Small intestine (tissue), 7 donors: Measurements from ENCODE around the gene CCDC33. TPM values are rescaled to one million over a fixed set of nuclear protein-coding genes. Genes with fewer than 3 reads are reported as not detected.

Experiments
- DNase-seq, 2 donors: peaks; one replicate each; pipeline versions ENCODE4 v3.0.0 to v3.0.0-alpha.2; 2013
- FAIRE-seq: peaks from 2 replicates; lab custom pipeline; 2012; peaks lifted over from hg19 to GRCh38; lab: Jason Lieb, UNC
- H3K27ac ChIP-seq, 3 donors: one replicate each; pipeline ENCODE4 v1.5.1; 2013; ENCODE audit warnings: low read length in 2 of 3, mild to moderate bottlenecking in 2 of 3, control low read depth in 1 of 3, inconsistent platforms in 1 of 3, low read depth in 1 of 3, moderate library complexity in 1 of 3
- H3K27me3 ChIP-seq, 3 donors: one replicate each; pipeline ENCODE4 v1.6.1; 2013; ENCODE audit warnings: low read length in 3 of 3, inconsistent platforms in 1 of 3; ENCODE audit not compliant: control insufficient read depth in 3 of 3, insufficient read depth in 3 of 3
- H3K36me3 ChIP-seq, 3 donors: one replicate each; pipeline ENCODE4 v1.6.1; 2013; ENCODE audit warnings: low read length in 3 of 3, inconsistent platforms in 1 of 3, low read depth in 1 of 3, mild to moderate bottlenecking in 1 of 3, moderate library complexity in 1 of 3; ENCODE audit not compliant: control insufficient read depth in 3 of 3, insufficient read depth in 2 of 3
- H3K4me1 ChIP-seq, 3 donors: one replicate each; pipeline ENCODE4 v1.6.1; 2013; ENCODE audit warnings: low read length in 2 of 3, inconsistent platforms in 1 of 3, low read depth in 1 of 3, mild to moderate bottlenecking in 1 of 3, moderate library complexity in 1 of 3; ENCODE audit not compliant: control insufficient read depth in 3 of 3, insufficient read depth in 2 of 3
- H3K4me3 ChIP-seq, 3 donors: one replicate each; pipeline ENCODE4 v1.5.1; 2013; ENCODE audit warnings: low read length in 3 of 3, control low read depth in 1 of 3, inconsistent platforms in 1 of 3, low read depth in 1 of 3, mild to moderate bottlenecking in 1 of 3, moderate library complexity in 1 of 3
- H3K9me3 ChIP-seq, 2 donors: one replicate each; pipeline ENCODE4 v1.6.1; 2013; ENCODE audit warnings: low read depth in 1 of 2, low read length in 1 of 2; ENCODE audit not compliant: control insufficient read depth in 2 of 2, insufficient read depth in 1 of 2
- WGBS, 3 donors: extraction: QIAGEN DNeasy Blood & Tissue Kit; methylation state at CpG; one replicate each; pipeline ENCODE4 v1.1.7; 2013; 5-methylcytosine and 5-hydroxymethylcytosine counted together
- polyA plus RNA-seq, 4 donors: library from polyadenylated mRNA; stranded (reverse) in 3 of 4; unstranded in 1 of 4; fragments of 200-250 nt in 3 of 4; fragments of 120-200 nt in 1 of 4; gene quantifications; one replicate each; pipeline versions ENCODE4 v1.2.1 to v1.2.3, GENCODE V29; 2013
- donor health status: healthy with polysubstance abuse.
- donor health status: control.
- donor health status: control.
- donor health status: Bipolar disorder and iron deficiency.
- donor health status: healthy.

Gene CCDC33
- polyA plus RNA-seq, 4 donors = 0.01 to 1.1 TPM; not detected in 2

DNA sequence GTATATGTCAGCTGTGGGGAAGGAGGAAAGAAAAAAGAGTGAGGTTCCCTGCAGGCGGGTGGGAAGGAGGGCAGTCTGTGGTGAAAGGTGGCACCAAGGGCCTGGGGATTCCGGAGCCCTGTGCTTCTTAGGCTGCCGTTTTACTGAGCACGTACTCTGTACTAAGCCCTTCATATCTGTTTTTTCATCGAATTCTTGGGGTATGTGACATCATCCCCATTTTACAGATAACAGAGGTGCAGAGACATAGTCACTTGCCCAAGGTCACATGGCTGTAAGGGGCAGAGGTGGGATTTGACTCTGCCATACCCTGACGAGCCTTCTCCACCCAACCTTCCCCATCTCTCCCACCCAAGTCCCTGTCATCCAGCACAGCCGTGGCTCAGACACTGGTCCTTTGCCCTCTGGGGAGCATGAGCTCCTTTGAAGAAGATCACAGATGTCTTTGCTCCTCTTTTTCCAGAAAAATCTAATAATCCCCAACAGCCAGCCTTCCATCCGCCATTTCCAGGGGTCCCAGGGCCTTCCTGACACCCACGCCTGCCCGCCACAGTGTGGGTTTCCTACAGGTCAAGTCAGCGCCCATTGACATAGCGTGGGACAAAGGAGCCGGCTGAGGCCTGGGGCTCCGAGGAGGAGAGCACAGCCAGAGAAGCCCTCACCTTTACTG lies 107.1 kb downstream of the CCDC33 start:
- Histone ChIP-seq H3K27ac (no peak overlapping the region), H3K4me3 (no peak overlapping the region), H3K9me3 (no peaks in the 10 kb centered on the region), H3K4me1 (no peaks in the 10 kb centered on the region), H3K27me3 (no peaks in the 10 kb centered on the region), H3K36me3 (no peaks in the 10 kb centered on the region)
- WGBS, 3 donors = 88 to 91% (median 88%) methylated on average over 14 of the region's 14 CpGs
- no peak for FAIRE-seq
- no peak for DNase-seq

DNA sequence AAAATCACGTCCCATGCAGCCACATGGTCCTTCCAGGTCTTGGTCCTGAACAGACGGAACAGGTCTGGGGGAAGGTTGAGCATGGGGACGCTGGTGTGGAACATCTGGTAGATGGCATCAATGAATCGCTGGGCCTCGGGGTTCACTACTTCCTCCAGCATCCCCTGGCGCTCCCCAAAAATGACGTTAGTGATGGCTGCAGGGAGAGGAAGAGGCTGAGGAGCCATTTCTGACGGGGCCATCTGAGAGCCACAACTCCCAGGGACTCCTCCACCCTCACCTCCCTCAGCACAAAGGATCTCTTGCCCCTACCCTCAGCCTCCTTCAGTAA lies 107.6 kb downstream of the CCDC33 start:
- 79 to 89% (median 86%) methylated on average over 7 to 8 of the region's 8 CpGs for WGBS, 3 donors
- H3K27me3 ChIP-seq = no peaks in the 10 kb centered on the region
- FAIRE-seq (no peak), DNase-seq (no peak)
- no peaks in the 10 kb centered on the region for H3K4me1 ChIP-seq
- no peak overlapping the region for H3K27ac ChIP-seq
- H3K4me3 ChIP-seq = no peak overlapping the region
- no peaks in the 10 kb centered on the region for H3K9me3 ChIP-seq
- no peaks in the 10 kb centered on the region for H3K36me3 ChIP-seq

DNA sequence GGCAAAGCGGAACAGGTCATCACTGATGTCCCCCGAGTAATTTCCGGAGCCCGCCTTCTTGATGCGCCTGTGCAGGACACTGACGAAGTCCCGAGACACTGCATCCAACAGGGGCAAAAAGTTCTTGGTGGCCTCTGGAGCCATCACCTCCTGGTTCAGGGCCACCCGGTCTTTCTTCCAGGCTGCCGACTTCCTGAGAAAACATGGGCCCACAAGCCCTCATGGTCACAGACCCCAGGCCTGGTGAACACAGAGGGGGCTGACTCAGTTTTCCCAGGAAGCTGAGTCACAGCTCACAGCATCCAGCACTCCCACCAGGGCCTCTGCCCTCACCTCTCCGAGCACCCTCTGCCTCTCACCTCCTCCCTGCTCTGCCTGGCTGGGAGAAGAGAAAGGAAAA lies 108.9 kb downstream of the CCDC33 start:
- Histone ChIP-seq H3K9me3 (no peaks in the 10 kb centered on the region), H3K4me1 (no peaks in the 10 kb centered on the region), H3K27ac (no peak overlapping the region), H3K36me3 (no peaks in the 10 kb centered on the region), H3K4me3 (no peak overlapping the region), H3K27me3 (no peaks in the 10 kb centered on the region)
- 77 to 88% (median 78%) methylated on average over 10 of the region's 10 CpGs for WGBS, 3 donors
- FAIRE-seq (no peak), DNase-seq (no peak)

DNA sequence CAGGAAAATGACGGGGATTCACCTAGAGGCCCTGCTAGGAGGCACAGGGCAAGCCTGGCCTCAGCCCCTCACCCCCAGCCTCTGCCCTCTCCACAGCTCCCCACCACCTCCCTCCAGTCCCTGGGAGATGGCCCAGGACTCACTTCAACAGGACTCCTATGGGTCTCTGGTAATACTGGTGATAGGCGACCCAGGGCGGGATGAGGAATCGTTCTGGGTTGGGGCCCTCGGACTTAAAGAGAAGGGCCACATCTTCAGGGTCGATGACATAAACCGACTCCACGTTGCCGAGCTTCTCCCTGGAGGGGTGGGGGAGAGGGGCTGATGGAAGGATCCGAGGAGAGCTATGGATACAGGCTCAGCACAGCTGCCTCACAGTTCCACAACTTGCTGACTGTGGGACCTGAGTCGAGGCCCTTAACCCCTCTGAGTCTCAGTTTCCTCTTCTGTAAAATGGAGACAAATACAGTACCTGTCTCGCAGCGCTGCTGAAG lies 111.7 kb downstream of the CCDC33 start:
- 84 to 90% (median 85%) methylated on average over 13 of the region's 13 CpGs for WGBS, 3 donors
- FAIRE-seq (no peak), DNase-seq (no peak)
- H3K9me3 ChIP-seq = no peaks in the 10 kb centered on the region
- no peaks in the 10 kb centered on the region for H3K36me3 ChIP-seq
- no peaks in the 10 kb centered on the region for H3K4me1 ChIP-seq
- no peak overlapping the region for H3K4me3 ChIP-seq
- no peak overlapping the region for H3K27ac ChIP-seq
- peaks cover 0 to 5% (median 0%) of the 10 kb centered on the region in 3 donors for H3K27me3 ChIP-seq

DNA sequence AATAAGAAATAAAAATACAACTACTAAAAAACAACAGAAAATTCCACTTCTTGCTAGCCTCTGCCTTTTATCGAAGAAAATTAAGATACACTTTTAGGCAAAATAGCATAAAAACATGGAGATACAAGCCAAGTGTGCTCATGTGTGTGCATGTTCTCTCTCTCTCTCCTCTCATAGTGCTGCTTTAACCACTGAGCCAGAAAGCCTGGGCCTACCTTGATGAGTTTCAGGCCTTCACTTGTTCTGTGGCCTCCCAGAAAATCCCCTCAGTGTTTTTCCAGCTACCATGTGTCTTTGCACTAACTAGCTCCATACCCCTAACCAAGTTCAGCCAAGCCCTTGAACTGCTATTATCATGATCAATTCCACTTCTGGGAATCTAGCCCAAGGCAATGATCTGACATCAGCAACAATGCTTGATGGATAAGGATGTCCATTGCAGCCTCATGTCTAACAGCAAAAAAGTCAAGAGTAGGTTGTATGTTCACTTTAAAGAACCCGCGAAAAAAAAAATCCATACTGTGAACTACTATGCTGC lies 113.2 kb downstream of the CCDC33 start:
- Histone ChIP-seq H3K36me3 (no peaks in the 10 kb centered on the region), H3K4me3 (no peak overlapping the region), H3K9me3 (peaks cover 0 to 5% of the 10 kb centered on the region in 2 donors), H3K27ac (no peak overlapping the region), H3K27me3 (peaks cover 0 to 5% (median 0%) of the 10 kb centered on the region in 3 donors), H3K4me1 (no peaks in the 10 kb centered on the region)
- FAIRE-seq (no peak), DNase-seq (no peak)
- 93 to 99% (median 95%) methylated on average over 3 of the region's 3 CpGs for WGBS, 3 donors

DNA sequence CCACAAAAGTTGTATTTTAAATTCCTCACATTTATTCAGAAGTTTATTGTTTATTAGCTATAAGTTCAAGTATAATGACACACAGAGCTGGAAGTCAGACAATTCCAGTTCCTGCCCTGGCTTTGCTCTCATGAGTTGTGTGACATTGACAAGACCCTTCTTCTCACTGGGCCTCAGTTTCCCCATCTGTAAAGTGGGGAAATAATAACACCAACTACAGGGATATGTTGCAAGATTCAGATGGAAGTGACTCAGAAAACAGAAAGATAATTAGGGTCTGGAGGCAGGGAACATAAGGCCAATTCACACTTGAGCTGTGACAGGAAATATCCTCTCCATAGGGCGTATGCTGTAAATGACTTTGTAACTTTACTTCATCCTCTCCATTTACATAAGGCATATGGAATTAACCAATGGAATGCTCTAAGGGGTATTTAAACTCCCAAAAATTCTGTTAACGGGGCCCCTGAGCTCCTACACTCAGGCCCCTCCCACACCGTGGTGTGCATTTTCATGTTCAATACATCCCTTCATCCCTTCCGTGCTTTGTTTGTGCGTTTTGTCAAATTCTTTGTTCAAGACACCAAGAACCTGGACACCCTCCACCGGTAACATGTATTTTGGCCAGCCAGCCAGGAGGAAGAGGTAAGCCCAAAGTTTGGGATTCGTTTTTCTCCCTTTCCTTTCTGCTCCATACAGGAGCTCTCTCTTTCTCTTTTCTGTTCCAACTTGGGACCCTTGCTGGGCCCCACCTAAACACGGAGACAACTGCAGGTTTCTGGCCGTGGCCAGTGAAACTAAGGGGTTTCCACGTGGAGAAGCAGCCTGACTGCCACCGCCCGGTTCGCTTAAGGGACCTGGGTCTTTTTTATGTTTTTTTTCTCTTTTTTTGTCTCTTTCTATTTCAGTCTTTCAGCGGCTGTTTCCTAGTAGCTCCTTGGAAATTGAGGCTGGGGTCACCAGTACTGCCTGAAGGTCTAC lies 114.5 kb downstream of the CCDC33 start:
- FAIRE-seq (no peak), DNase-seq (no peak)
- WGBS, 3 donors = 62 to 67% (median 63%) methylated on average over 14 of the region's 14 CpGs
- H3K9me3 ChIP-seq = peaks cover 0 to 5% of the 10 kb centered on the region in 2 donors
- H3K4me3 ChIP-seq = no peak overlapping the region
- H3K27ac ChIP-seq = no peak overlapping the region
- H3K27me3 ChIP-seq = peaks cover 0 to 5% (median 0%) of the 10 kb centered on the region in 3 donors
- H3K36me3 ChIP-seq = no peaks in the 10 kb centered on the region
- H3K4me1 ChIP-seq = no peaks in the 10 kb centered on the region

DNA sequence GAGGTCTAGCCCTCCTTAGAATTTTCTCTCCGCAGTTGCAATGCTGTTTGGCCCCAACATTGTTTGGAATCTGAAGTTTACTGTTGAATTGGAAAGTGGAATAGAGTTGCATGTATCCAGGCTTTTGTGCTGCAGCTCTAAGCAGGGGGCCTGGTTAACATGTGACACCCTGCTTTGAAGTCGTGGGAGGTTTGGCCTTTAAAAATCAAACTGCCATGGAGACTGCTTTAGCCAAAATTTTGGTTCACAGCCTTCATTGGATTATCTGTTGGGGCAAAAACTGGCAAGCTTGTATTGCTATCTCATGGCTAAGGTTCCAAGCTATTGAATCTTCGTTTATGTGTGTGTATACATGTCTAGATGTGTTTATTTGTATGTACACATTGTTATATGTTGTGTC lies 115.5 kb downstream of the CCDC33 start:
- Histone ChIP-seq H3K27me3 (peaks cover 0 to 5% (median 0%) of the 10 kb centered on the region in 3 donors), H3K4me3 (no peak overlapping the region), H3K27ac (no peak overlapping the region), H3K36me3 (no peaks in the 10 kb centered on the region), H3K4me1 (no peaks in the 10 kb centered on the region), H3K9me3 (peaks cover 0 to 5% of the 10 kb centered on the region in 2 donors)
- FAIRE-seq (no peak), DNase-seq (no peak)
- 36 to 44% (median 37%) methylated on average over 3 of the region's 3 CpGs for WGBS, 3 donors

DNA sequence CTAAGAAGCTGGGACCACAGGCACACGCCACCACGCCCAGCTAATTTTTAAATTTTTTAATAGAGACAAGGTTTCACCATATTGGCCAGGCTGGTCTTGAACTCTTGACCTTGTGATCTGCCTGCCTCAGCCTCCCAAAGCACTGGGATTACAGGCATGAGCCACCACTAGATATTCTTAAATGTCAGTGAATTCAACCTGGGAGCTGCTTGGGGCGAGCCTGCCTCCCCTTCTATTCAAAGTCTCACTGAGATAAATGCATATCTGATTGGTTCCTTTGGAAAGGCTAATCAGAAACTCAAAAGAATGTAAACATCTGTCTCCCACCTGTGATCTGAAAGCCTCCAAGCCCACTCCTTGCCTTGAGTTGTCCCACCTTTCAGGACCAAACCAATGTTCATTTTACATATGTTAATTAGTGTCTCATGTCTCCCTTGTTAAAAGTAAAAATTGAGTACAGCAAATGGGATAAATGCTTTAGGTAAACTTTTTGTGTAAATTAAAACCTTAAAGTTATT lies 116.3 kb downstream of the CCDC33 start:
- 53 to 79% (median 64%) methylated on average over 3 of the region's 3 CpGs for WGBS, 3 donors
- H3K4me3 ChIP-seq = no peak overlapping the region
- no peak for FAIRE-seq

More for the DNA sequence above, 116.3 kb downstream of the CCDC33 start:
- Histone ChIP-seq H3K27ac (no peak overlapping the region), H3K9me3 (peaks cover 0 to 5% of the 10 kb centered on the region in 2 donors), H3K36me3 (no peaks in the 10 kb centered on the region), H3K4me1 (no peaks in the 10 kb centered on the region), H3K27me3 (peaks cover 0 to 5% (median 0%) of the 10 kb centered on the region in 3 donors)
- no peak for DNase-seq
